GM12874 (cell line): ENCODE measurements around the gene SLFN13.

Source experiments
- CTCF ChIP-seq: IDR thresholded peaks from 2 replicates; pipeline ENCODE4 v1.5.1; 2011; ENCODE audit warnings: low read depth, mild to moderate bottlenecking, control low read depth, low read length, moderate library complexity; ENCODE audit not compliant: insufficient read depth

Gene SLFN13

DNA sequence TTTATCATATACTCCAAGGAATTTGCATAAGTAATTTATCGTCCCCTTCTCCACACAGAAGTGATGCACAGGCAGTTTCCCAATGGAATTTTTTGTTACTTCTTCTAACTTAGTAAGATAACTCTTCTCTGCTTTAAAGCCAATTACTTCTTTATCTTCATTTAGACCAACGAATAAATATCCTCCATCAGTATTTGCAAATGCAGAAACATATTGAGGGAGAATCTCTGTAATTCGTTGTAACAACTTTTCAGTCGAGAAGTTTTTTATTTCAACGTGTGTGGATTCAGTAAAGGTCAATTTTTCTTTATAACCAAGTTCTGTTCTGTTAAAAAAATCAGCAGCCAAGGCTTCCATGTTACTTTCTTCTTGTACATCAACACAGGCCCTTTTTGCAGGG, 30.7 kb upstream of the SLFN13 start:
- no peak for TF ChIP-seq CTCF

GRCh38 chr17:35477248-35477647, 28.7 kb upstream of the SLFN13 start:
- no peak for TF ChIP-seq CTCF

GRCh38 chr17:35476283-35476820, 27.8 kb upstream of the SLFN13 start:
- no peak for TF ChIP-seq CTCF

DNA sequence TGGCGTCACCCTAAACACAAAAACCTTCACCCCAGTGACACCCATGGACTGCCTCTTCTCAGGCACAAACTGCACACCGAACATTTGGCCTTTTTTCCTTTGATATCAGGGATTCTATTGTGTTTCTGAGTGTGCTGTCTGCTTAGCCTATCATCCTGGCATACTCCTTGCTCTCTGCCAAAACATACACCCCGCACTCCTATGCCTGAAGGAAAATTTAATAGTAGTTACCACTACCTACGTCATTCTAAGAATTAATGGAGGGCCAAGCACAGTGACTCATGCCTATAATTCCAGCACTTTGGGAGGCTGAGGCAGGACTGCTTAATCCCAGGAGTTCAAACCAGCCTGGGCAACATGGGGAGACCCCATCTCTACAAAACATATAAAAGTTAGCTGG, 19.9 kb upstream of the SLFN13 start:
- TF ChIP-seq CTCF = no peak

DNA sequence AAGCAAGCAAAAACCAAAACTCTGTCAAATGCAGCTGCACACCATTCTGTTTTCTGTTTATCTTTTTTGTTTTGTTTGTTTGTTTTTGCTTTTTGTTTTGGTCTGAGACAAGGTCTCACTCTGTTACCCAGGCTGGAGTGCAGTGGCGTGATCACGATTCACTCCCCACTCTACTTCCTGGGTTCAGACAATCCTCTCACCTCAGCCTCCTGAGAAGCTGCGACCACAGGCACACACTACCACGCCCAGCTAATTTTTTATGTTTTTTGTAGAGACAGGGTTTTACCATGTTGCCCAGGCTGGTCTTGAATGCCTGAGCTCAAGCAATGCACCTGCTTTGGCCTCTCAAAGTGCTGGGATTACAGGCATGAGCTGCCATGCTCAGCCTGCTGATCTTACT, 19.3 kb upstream of the SLFN13 start:
- no peak for TF ChIP-seq CTCF

DNA sequence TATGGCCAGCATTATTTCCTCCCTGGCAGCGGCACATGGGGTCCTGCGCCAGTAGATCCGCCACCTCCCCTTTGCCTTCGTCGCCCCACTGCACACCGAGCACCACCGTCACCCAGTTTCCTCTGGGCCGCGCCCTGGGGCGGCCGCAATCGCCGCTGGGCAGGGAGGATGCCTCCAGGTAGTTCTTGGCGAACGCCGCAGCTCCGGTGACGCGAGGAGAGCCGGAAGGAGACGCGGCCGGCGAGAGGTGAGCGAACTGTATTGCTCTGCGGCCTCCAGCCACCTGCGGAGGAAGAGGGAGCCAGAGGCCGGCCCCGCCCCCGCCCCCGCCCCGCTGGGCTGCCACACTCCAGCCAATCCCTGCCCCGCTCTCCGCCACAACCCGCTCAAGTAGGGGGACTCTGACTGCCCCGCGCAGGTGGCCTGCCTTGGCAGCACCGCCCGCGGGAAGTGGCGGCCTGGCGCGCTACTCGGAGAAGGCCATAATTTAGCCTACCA, 11.8 kb upstream of the SLFN13 start:
- TF ChIP-seq CTCF = no peak

- no peak for TF ChIP-seq CTCF
These were observed 4.6 kb upstream of the SLFN13 start for GRCh38 chr17:35453171-35453570.

DNA sequence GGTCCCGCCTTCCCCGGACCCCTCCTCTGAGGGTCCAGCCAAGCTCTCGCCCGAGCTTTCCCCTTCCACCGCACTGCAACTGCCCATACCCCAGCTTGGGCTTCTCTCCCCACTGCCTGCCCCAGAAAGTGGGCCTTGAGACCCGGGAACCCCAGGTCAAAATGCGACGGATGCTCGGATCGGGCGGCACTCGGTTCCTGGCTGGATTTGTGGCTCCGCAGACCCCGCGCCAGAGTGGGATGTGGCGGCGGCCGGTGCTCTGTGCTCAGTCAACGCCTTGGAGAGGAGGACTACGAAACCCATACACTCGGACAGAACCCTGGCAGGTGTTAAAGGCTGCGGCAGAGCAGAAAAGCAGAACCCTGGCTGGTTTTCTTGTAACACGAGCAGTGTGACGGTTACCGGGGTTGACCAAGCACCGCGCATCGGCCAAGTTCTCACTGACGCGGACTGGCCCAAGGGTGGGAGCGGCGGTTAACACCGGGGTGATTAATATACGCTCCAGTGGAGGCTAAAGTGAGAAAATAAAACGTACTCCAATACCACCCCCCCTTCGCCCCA, 885 bp upstream of the SLFN13 start:
- no peak for TF ChIP-seq CTCF
